Spinal cord (tissue), 10 donors: ENCODE data around the gene PIK3CA. TPM values are rescaled to one million over a fixed set of nuclear protein-coding genes. Genes with fewer than 3 reads are reported as not detected.
"Not testable (repeated sequence)": the region's sequence is repeated elsewhere in the genome, so short reads cannot be mapped to it uniquely, and the experiment has no call there.

ENCODE experiments used
- DNase-seq, 6 donors: peaks; one replicate each; pipeline versions ENCODE4 v3.0.0 to v3.0.0-alpha.2; 2013 to 2015; ENCODE audit warnings: low spot score in 6 of 6, low read depth in 4 of 6
- H3K27ac ChIP-seq: one replicate; pipeline ENCODE4 v1.5.1; 2013; ENCODE audit warnings: low read depth, low read length, control low read depth
- H3K27me3 ChIP-seq: one replicate; pipeline ENCODE4 v1.6.1; 2013; ENCODE audit warnings: low read length; ENCODE audit not compliant: control insufficient read depth, insufficient read depth
- H3K36me3 ChIP-seq: one replicate; pipeline ENCODE4 v1.6.1; 2013; ENCODE audit warnings: low read length; ENCODE audit not compliant: control insufficient read depth, insufficient read depth
- H3K4me1 ChIP-seq: one replicate; pipeline ENCODE4 v1.6.1; 2013; ENCODE audit warnings: low read length; ENCODE audit not compliant: control insufficient read depth, insufficient read depth
- H3K4me3 ChIP-seq: one replicate; pipeline ENCODE4 v1.5.1; 2013; ENCODE audit warnings: low read depth, low read length, control low read depth
- H3K9me3 ChIP-seq: one replicate; pipeline ENCODE4 v1.6.1; 2013; ENCODE audit warnings: low read length; ENCODE audit not compliant: control insufficient read depth, insufficient read depth
- WGBS: methylation state at CpG from one replicate; pipeline ENCODE4 v1.1.5; 2013; ENCODE audit warnings: missing lambda C conversion rate; ENCODE audit not compliant: insufficient coverage; 5-methylcytosine and 5-hydroxymethylcytosine counted together
- polyA plus RNA-seq, 2 donors: library from polyadenylated mRNA; unstranded; fragments of 120-200 nt; gene quantifications; one replicate each; pipeline ENCODE4 v1.2.1, GENCODE V29; 2013; ENCODE audit not compliant: insufficient read length in 2 of 2
- total RNA-seq, 2 donors: library from RNA; depleted of rRNA in 1 of 2; stranded (reverse); fragments of 120-200 nt in 1 of 2; fragments of >200 nt in 1 of 2; gene quantifications; one replicate each; pipeline versions ENCODE4 v1.2.3 to v1.2.4, GENCODE V29; 2013 to 2014
- donor health status: healthy.

The PIK3CA gene
- total and polyA plus RNA-seq, 4 donors = 15.3 to 46.4 (median 32.6) TPM

DNA sequence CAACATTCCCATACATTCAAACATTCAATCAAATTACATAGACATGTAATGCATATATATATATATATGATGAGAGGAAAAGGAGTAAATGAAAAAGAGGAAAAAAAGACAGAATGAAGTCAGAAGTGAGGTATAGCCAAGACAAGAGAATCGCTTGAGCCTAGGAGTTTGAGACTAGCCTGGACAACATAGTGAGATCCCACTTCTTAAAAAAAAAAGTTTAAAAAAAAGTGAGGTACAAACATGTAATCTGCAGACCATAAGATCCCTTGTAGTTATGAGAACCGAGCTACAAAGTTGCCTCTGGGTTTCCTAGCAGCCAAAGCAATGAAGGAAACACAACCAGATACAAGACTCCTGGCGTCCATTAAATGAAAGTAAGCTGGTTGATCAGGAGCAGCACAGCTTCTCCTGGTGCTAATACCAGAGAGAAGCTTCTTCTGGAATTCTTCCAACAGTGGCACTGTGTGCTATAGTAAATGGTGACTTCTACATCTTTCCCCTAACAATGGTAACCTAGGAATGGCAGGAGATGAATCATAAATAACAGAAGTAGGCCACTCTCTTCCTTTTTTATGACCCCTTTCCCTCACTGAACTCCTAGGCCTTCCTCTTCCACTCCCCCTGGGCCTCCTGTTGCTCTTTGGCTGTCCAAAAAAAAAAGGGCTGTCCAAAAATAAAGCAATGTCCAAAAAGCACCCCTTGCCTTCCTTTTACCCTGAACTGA, 99.3 kb downstream of the PIK3CA start:
- DNase-seq = no peak
- 100% methylated on average over 1 of the region's 3 CpGs for WGBS
- H3K27me3 ChIP-seq = no peaks in the 10 kb centered on the region

GRCh38 chr3:179250803-179251476, 102.8 kb downstream of the PIK3CA start, which contains the start of gene KCNMB3:
TSS of gene KCNMB3 (minus strand) at chr3:179251114. CDS start at chr3:179250990, 124 bp downstream.
- peaks cover 2% of the 10 kb centered on the region for H3K36me3 ChIP-seq
- WGBS = 94% methylated on average over 4 of the region's 6 CpGs
- no peaks in the 10 kb centered on the region for H3K4me1 ChIP-seq
- H3K27me3 ChIP-seq = no peaks in the 10 kb centered on the region
- no peak within 1 kb of the TSS for H3K27ac ChIP-seq
- H3K4me3 ChIP-seq = no peak within 1 kb of the TSS
- H3K9me3 ChIP-seq = peaks cover 2% of the 10 kb centered on the region
- no peak for DNase-seq

More for the DNA sequence above, 99.3 kb downstream of the PIK3CA start:
- H3K27ac ChIP-seq = no peak overlapping the region
- H3K36me3 ChIP-seq = peaks cover 2% of the 10 kb centered on the region
- H3K9me3 ChIP-seq = peaks cover 2% of the 10 kb centered on the region
- H3K4me3 ChIP-seq = no peak overlapping the region
- H3K4me1 ChIP-seq = no peaks in the 10 kb centered on the region

GRCh38 chr3:179256813-179257212, 108.7 kb downstream of the PIK3CA start:
- no peak overlapping the region for H3K27ac ChIP-seq
- no peak overlapping the region for H3K4me3 ChIP-seq
- peaks cover 4% of the 10 kb centered on the region for H3K9me3 ChIP-seq
- H3K4me1 ChIP-seq = peaks cover 2% of the 10 kb centered on the region
- no peak for DNase-seq
- no peaks in the 10 kb centered on the region for H3K36me3 ChIP-seq
- WGBS = 100% methylated on average over 2 of the region's 2 CpGs
- no peaks in the 10 kb centered on the region for H3K27me3 ChIP-seq

DNA sequence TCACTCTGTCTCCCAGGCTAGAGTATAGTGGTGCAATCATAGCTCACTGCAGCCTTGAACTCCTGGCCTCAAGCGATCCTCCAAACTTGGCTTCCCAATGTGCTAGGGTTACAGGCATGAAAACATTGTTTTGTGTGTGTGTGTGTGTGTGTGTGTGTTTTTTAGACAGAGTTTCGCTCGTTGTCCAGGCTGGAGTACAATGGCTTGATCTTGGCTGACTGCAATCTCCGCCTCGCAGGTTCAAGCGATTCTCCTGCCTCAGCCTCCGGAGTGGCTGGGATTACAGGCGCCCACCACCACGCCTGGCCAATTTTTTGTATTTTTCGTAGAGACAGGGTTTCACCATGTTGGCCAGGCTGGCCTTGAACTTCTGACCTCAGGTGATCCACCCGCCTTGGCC, 109.6 kb downstream of the PIK3CA start:
- not testable (repeated sequence) for H3K9me3 ChIP-seq, H3K4me3 ChIP-seq, H3K27ac ChIP-seq, H3K36me3 ChIP-seq, H3K27me3 ChIP-seq, H3K4me1 ChIP-seq, DNase-seq
- 95% methylated on average over 10 of the region's 11 CpGs for WGBS

- Histone ChIP-seq H3K36me3 (no peaks in the 10 kb centered on the region), H3K4me3 (no peak overlapping the region), H3K4me1 (peaks cover 2% of the 10 kb centered on the region), H3K9me3 (peaks cover 4% of the 10 kb centered on the region), H3K27me3 (no peaks in the 10 kb centered on the region), H3K27ac (no peak overlapping the region)
- 80% methylated on average over 5 of the region's 5 CpGs for WGBS
- DNase-seq = no peak
Measured at GRCh38 chr3:179258820-179259219, 110.7 kb downstream of the PIK3CA start.

DNA sequence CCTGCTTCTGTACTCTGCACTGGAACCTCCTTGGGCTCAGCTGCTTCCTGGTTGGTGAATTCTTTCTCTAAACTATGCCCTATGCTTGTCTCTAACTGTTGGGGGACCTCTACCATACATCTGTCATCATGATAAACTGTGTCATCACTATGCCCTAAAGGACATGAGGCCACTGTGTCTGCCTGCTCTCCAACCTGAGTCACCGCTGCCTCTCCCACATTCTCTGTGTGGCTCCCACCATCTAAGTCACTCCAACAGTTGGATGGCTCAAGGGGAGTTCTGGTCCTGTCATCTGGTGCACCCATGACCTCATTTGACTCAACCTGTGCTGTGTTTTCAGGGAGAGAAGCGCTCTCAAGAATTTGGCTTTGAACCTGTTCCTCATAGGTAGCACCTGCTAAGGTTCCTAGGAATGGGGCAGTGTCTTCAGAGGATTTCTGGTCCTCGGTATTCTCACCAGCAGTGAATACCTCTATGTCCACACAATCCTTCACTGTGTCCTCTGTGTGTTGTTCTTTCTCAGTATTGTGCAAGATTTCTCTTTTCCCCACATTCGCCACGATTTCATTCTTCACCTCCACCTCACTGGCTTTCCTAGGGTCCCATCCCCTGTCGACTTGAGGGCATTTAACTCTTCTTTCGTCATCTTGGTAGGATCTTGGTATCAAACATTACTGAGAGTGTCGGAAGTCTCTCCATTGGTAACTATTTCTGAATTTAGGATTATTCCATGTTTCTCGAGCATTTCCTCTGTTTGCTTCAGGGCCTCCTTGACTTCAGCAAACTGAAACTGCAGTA, 112.0 kb downstream of the PIK3CA start:
- H3K27me3 ChIP-seq, H3K27ac ChIP-seq, H3K4me1 ChIP-seq, H3K36me3 ChIP-seq, DNase-seq, H3K9me3 ChIP-seq: not testable (repeated sequence)
- peak overlapping the region; percentile 54 for H3K4me3 ChIP-seq
- WGBS = 100% methylated on average over 2 of the region's 9 CpGs

GRCh38 chr3:179260949-179261765, 113.0 kb downstream of the PIK3CA start:
- H3K4me1 ChIP-seq = peaks cover 2% of the 10 kb centered on the region
- DNase-seq = peak; percentile 29 to 86 (median 42)
- H3K27ac ChIP-seq = peak overlapping the region; percentile 47
- 6% methylated on average over 57 of the region's 71 CpGs for WGBS
- peaks cover 4% of the 10 kb centered on the region for H3K9me3 ChIP-seq
- H3K4me3 ChIP-seq = peak overlapping the region; percentile 54
- H3K27me3 ChIP-seq = no peaks in the 10 kb centered on the region
- H3K36me3 ChIP-seq = no peaks in the 10 kb centered on the region

DNA sequence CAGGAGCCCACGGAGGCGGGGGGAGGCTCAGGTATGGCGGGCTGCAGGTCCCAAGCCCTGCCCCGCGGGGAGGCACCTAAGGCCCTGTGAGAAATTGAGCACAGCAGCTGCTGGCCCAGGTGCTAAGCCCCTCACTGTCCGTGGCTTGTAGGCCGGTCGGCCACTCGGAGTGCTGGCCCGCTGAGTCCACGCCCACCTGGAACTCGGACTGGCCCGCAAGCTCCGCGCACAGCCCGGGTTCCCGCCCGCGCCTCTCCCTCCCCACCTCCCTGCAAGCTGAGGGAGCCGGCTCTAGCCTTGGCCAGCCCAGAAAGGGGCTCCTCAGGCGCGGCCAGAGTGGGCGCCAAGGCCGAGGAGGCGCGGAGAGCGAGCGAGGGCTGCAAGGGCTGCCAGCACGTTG, 115.0 kb downstream of the PIK3CA start:
- Histone ChIP-seq H3K4me1 (peaks cover 2% of the 10 kb centered on the region), H3K36me3 (no peaks in the 10 kb centered on the region), H3K9me3 (peaks cover 4% of the 10 kb centered on the region), H3K4me3 (no peak overlapping the region), H3K27me3 (no peaks in the 10 kb centered on the region), H3K27ac (no peak overlapping the region)
- DNase-seq = no peak
- 96% methylated on average over 23 of the region's 29 CpGs for WGBS

- Histone ChIP-seq H3K27me3 (no peaks in the 10 kb centered on the region), H3K9me3 (peaks cover 2% of the 10 kb centered on the region), H3K4me3 (no peak overlapping the region), H3K4me1 (peaks cover 2% of the 10 kb centered on the region), H3K27ac (no peak overlapping the region), H3K36me3 (no peaks in the 10 kb centered on the region)
- 88% methylated on average over 2 of the region's 4 CpGs for WGBS
- no peak for DNase-seq
Measured at GRCh38 chr3:179264449-179264848, 116.3 kb downstream of the PIK3CA start.
